Liver (tissue), 9 donors: ENCODE results near the gene ASCL5. TPM values are rescaled to one million over a fixed set of nuclear protein-coding genes. Genes with fewer than 3 reads are reported as not detected.

Source experiments
- DNase-seq: peaks from one replicate; pipeline ENCODE4 v3.0.0-alpha.2; 2017; ENCODE audit warnings: low spot score
- H3K27ac ChIP-seq, 2 donors: one replicate each; pipeline ENCODE4 v1.7.0; 2013; ENCODE audit warnings: inconsistent platforms in 2 of 2, low read length in 2 of 2, control low read depth in 1 of 2, low read depth in 1 of 2, mild to moderate bottlenecking in 1 of 2
- H3K27me3 ChIP-seq, 4 donors: one replicate each; pipeline versions ENCODE4 v1.6.1 to v1.7.0; 2013; ENCODE audit warnings: low read length in 3 of 4, inconsistent platforms in 1 of 4, mild to moderate bottlenecking in 1 of 4, moderate library complexity in 1 of 4; ENCODE audit not compliant: control insufficient read depth in 4 of 4, insufficient read depth in 4 of 4
- H3K36me3 ChIP-seq, 4 donors: one replicate each; pipeline versions ENCODE4 v1.6.1 to v1.7.0; 2013; ENCODE audit warnings: low read length in 3 of 4, mild to moderate bottlenecking in 3 of 4, low read depth in 1 of 4, moderate library complexity in 1 of 4; ENCODE audit not compliant: control insufficient read depth in 4 of 4, insufficient read depth in 3 of 4
- H3K4me1 ChIP-seq, 4 donors: one replicate each; pipeline versions ENCODE4 v1.6.1 to v1.7.0; 2013; ENCODE audit warnings: low read length in 3 of 4, mild to moderate bottlenecking in 3 of 4, moderate library complexity in 1 of 4; ENCODE audit not compliant: control insufficient read depth in 4 of 4, insufficient read depth in 4 of 4
- H3K4me3 ChIP-seq, 3 donors: one replicate each; pipeline versions ENCODE4 v1.6.1 to v1.7.0; 2013; ENCODE audit warnings: low read length in 3 of 3, control low read depth in 1 of 3, low read depth in 1 of 3, mild to moderate bottlenecking in 1 of 3
- H3K9ac ChIP-seq, 2 donors: one replicate each; pipeline ENCODE4 v1.7.0; 2013; ENCODE audit warnings: low read length in 2 of 2, mild to moderate bottlenecking in 2 of 2, moderate library complexity in 2 of 2, control low read depth in 1 of 2, low read depth in 1 of 2
- H3K9me3 ChIP-seq, 4 donors: one replicate each; pipeline versions ENCODE4 v1.6.1 to v1.7.0; 2013; ENCODE audit warnings: low read length in 3 of 4; ENCODE audit not compliant: control insufficient read depth in 4 of 4
- ATF3 ChIP-seq: IDR thresholded peaks from 2 replicates; pipeline ENCODE4 v1.6.1; 2016; ENCODE audit warnings: antibody characterized with exemption
- CTCF ChIP-seq: fragments of 150-350 bp; IDR thresholded peaks from 2 replicates; pipeline ENCODE4 v1.5.1; 2017; ENCODE audit warnings: improper control_type of control experiment, low read depth, low read length; ENCODE audit not compliant: missing input control
- EGR1 ChIP-seq, 2 donors: IDR thresholded peaks; 2 replicates each; pipeline ENCODE4 v1.6.1; 2016 to 2018; ENCODE audit warnings: antibody characterized with exemption in 2 of 2, low read depth in 2 of 2
- FOXA1 ChIP-seq: IDR thresholded peaks from 2 replicates; pipeline ENCODE4 v1.6.1; 2016; ENCODE audit warnings: antibody characterized with exemption
- FOXA2 ChIP-seq: IDR thresholded peaks from 2 replicates; pipeline ENCODE4 v1.6.1; 2016; ENCODE audit warnings: antibody characterized with exemption
- GABPA ChIP-seq, 2 donors: IDR thresholded peaks in 1 of 2; conservative IDR thresholded peaks in 1 of 2; 2 replicates each; pipeline ENCODE4 v1.6.1; 2016; ENCODE audit warnings: antibody characterized with exemption in 2 of 2, mild to moderate bottlenecking in 1 of 2, moderate library complexity in 1 of 2
- HNF4A ChIP-seq, 2 donors: conservative IDR thresholded peaks; 2 replicates each; pipeline ENCODE4 v1.6.1; 2016; ENCODE audit warnings: antibody characterized with exemption in 2 of 2, mild to moderate bottlenecking in 2 of 2
- HNF4G ChIP-seq: IDR thresholded peaks from 2 replicates; pipeline ENCODE4 v1.6.1; 2016; ENCODE audit warnings: antibody characterized with exemption
- JUND ChIP-seq, 2 donors: IDR thresholded peaks; 2 replicates each; pipeline ENCODE4 v1.6.1; 2016; ENCODE audit warnings: antibody characterized with exemption in 2 of 2
- MAX ChIP-seq: IDR thresholded peaks from 2 replicates; pipeline ENCODE4 v1.6.1; 2016; ENCODE audit warnings: antibody characterized with exemption
- NR2F2 ChIP-seq: IDR thresholded peaks from 2 replicates; pipeline ENCODE4 v1.6.1; 2016; ENCODE audit warnings: antibody characterized with exemption
- RAD21 ChIP-seq, 2 donors: IDR thresholded peaks; 2 replicates each; pipeline ENCODE4 v1.6.1; 2016; ENCODE audit warnings: antibody characterized with exemption in 2 of 2, mild to moderate bottlenecking in 2 of 2
- RXRA ChIP-seq, 2 donors: IDR thresholded peaks; 2 replicates each; pipeline ENCODE4 v1.6.1; 2017 to 2018; ENCODE audit warnings: antibody characterized with exemption in 2 of 2, mild to moderate bottlenecking in 1 of 2
- SP1 ChIP-seq: IDR thresholded peaks from 2 replicates; pipeline ENCODE4 v1.6.1; 2018; ENCODE audit warnings: antibody characterized with exemption, mild to moderate bottlenecking
- TAF1 ChIP-seq: conservative IDR thresholded peaks from 2 replicates; pipeline ENCODE4 v1.6.1; 2016; ENCODE audit warnings: antibody characterized with exemption, mild to moderate bottlenecking
- YY1 ChIP-seq: IDR thresholded peaks from 2 replicates; pipeline ENCODE4 v1.6.1; 2016; ENCODE audit warnings: antibody characterized with exemption, mild to moderate bottlenecking
- ZBTB33 ChIP-seq: IDR thresholded peaks from 2 replicates; pipeline ENCODE4 v1.6.1; 2016; ENCODE audit warnings: antibody characterized with exemption
- WGBS: extraction: QIAGEN DNeasy Blood & Tissue Kit; methylation state at CpG from one replicate; pipeline ENCODE4 v1.1.7; 2013; 5-methylcytosine and 5-hydroxymethylcytosine counted together
- polyA plus RNA-seq, 2 donors: library from polyadenylated mRNA; stranded (reverse) in 1 of 2; unstranded in 1 of 2; fragments of 200-250 nt in 1 of 2; fragments of >200 nt in 1 of 2; fragmentation: Nextera tagmentation in 1 of 2; extraction: Ambion mirVana in 1 of 2; gene quantifications; one replicate each; pipeline versions ENCODE4 v1.2.1 to v1.2.3, GENCODE V29; 2013 to 2015
- total RNA-seq, 2 donors: library from RNA; depleted of rRNA; stranded (reverse); fragments of >200 nt; gene quantifications; one replicate each; pipeline ENCODE4 v1.2.3, GENCODE V29; 2014
- TF ChIP-seq, protein P1 (sequence below): IDR thresholded peaks from 2 replicates; pipeline ENCODE4 v1.6.1; 2016; ENCODE audit warnings: antibody characterized with exemption, mild to moderate bottlenecking
- donor health status: healthy.
- donor health status: healthy.
- donor health status: healthy.
- donor health status: healthy.
- donor health status: healthy.

ASCL5 gene
- total and polyA plus RNA-seq, 4 donors, result not detected

- WGBS, result 93% methylated on average over 9 of the region's 9 CpGs
- TF ChIP-seq GABPA (IDR thresholded peaks at IDR 0.05 in 1 of 2, conservative IDR thresholded peaks at IDR 0.05 in 1 of 2), result no peak
- no peak for TF ChIP-seq YY1
- TF ChIP-seq ATF3, result no peak
- TF ChIP-seq NR2F2, result no peak
- no peak for TF ChIP-seq SP1
- TF ChIP-seq FOXA2, result no peak
- no peak for TF ChIP-seq CTCF
- TF ChIP-seq ZBTB33, result no peak
- TF ChIP-seq, protein P1, sequence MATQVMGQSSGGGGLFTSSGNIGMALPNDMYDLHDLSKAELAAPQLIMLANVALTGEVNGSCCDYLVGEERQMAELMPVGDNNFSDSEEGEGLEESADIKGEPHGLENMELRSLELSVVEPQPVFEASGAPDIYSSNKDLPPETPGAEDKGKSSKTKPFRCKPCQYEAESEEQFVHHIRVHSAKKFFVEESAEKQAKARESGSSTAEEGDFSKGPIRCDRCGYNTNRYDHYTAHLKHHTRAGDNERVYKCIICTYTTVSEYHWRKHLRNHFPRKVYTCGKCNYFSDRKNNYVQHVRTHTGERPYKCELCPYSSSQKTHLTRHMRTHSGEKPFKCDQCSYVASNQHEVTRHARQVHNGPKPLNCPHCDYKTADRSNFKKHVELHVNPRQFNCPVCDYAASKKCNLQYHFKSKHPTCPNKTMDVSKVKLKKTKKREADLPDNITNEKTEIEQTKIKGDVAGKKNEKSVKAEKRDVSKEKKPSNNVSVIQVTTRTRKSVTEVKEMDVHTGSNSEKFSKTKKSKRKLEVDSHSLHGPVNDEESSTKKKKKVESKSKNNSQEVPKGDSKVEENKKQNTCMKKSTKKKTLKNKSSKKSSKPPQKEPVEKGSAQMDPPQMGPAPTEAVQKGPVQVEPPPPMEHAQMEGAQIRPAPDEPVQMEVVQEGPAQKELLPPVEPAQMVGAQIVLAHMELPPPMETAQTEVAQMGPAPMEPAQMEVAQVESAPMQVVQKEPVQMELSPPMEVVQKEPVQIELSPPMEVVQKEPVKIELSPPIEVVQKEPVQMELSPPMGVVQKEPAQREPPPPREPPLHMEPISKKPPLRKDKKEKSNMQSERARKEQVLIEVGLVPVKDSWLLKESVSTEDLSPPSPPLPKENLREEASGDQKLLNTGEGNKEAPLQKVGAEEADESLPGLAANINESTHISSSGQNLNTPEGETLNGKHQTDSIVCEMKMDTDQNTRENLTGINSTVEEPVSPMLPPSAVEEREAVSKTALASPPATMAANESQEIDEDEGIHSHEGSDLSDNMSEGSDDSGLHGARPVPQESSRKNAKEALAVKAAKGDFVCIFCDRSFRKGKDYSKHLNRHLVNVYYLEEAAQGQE, result no peak
- no peak for TF ChIP-seq TAF1
- no peak for TF ChIP-seq HNF4A (conservative IDR thresholded peaks at IDR 0.05)
- no peak for TF ChIP-seq EGR1 (IDR thresholded peaks at IDR 0.05; ENCODE audit: low read depth in 2 of 2)
- TF ChIP-seq RXRA (IDR thresholded peaks at IDR 0.05), result no peak
- no peak for TF ChIP-seq RAD21 (IDR thresholded peaks at IDR 0.05)
- no peak for TF ChIP-seq HNF4G
- TF ChIP-seq JUND (IDR thresholded peaks at IDR 0.05), result no peak
- TF ChIP-seq MAX, result no peak
- no peak for TF ChIP-seq FOXA1
- no peak for DNase-seq
Observed at GRCh38 chr1:201128476-201128875, 1.5 kb upstream of the ASCL5 start.

More at GRCh38 chr1:201128476-201128875, 1.5 kb upstream of the ASCL5 start:
- no peak overlapping the region for H3K9ac ChIP-seq
- no peak overlapping the region for H3K27ac ChIP-seq
- H3K4me3 ChIP-seq, result no peak overlapping the region
- no peaks in the 10 kb centered on the region for H3K9me3 ChIP-seq
- no peaks in the 10 kb centered on the region for H3K27me3 ChIP-seq
- H3K4me1 ChIP-seq, result no peaks in the 10 kb centered on the region
- no peaks in the 10 kb centered on the region for H3K36me3 ChIP-seq
